Body of pancreas (tissue), 4 donors: Measurements from ENCODE around the gene CEACAM1. TPM values are rescaled to one million over a fixed set of nuclear protein-coding genes. Genes with fewer than 3 reads are reported as not detected.
"Not testable (repeated sequence)": the region's sequence is repeated elsewhere in the genome, so short reads cannot be mapped to it uniquely, and the experiment has no call there.

Experiments
- ATAC-seq: fragments of 150-250 bp; one replicate; pipeline ENCODE4 v1.9.1; 2016
- DNase-seq, 4 donors: peaks; one replicate each; pipeline ENCODE4 v3.0.0-alpha.2; 2019
- H3K27ac ChIP-seq, 4 donors: fragments of 200-600 bp; sonication (generic); 1 replicate in 3 of 4; 2 replicates in 1 of 4; pipeline versions ENCODE4 v1.5.1 to v1.6.1; 2016 to 2019; ENCODE audit warnings: mild to moderate bottlenecking in 1 of 4, mixed read lengths in 1 of 4, moderate library complexity in 1 of 4
- H3K27me3 ChIP-seq, 2 donors: fragments of 200-600 bp; sonication (generic); one replicate each; pipeline ENCODE4 v1.6.0; 2016; ENCODE audit warnings: mild to moderate bottlenecking in 1 of 2
- H3K36me3 ChIP-seq, 2 donors: fragments of 200-600 bp; sonication (generic); replicated peaks in 1 of 2; 2 replicates each; pipeline ENCODE4 v1.5.1; 2016; ENCODE audit warnings: low read depth in 2 of 2; ENCODE audit not compliant: insufficient read depth in 1 of 2
- H3K4me1 ChIP-seq: fragments of 200-600 bp; sonication (generic); one replicate; pipeline ENCODE4 v1.6.0; 2016
- H3K4me3 ChIP-seq, 2 donors: fragments of 200-600 bp; sonication (generic); 1 replicate in 1 of 2; 2 replicates in 1 of 2; pipeline ENCODE4 v1.5.1; 2016 to 2019
- H3K9me3 ChIP-seq, 3 donors: fragments of 200-600 bp; sonication (generic); 1 replicate in 2 of 3; 2 replicates in 1 of 3; pipeline ENCODE4 v1.5.1; 2016
- POLR2A ChIP-seq, 3 donors: fragments of 450-650 bp; IDR thresholded peaks; one replicate each; pipeline ENCODE4 v1.6.1; 2016; ENCODE audit warnings: antibody characterized with exemption in 3 of 3, mild to moderate bottlenecking in 2 of 3
- WGBS, 2 donors: methylation state at CpG; one replicate each; pipeline ENCODE4 v1.1.5; 2017; 5-methylcytosine and 5-hydroxymethylcytosine counted together
- intact Hi-C: fragments of 100-400 bp; cut with DNase I; formaldehyde crosslinking; loops from one replicate; pipeline ENCODE4 v1.15.1; 2023
- total RNA-seq, 2 donors: library from RNA; depleted of rRNA; stranded (reverse); fragments of >200 nt; gene quantifications; one replicate each; pipeline ENCODE4 v1.1.0, GENCODE V29; 2016
- TF ChIP-seq, protein P1 (sequence below), 7 experiments: fragments of 450-650 bp in 4 of 7; fragments of 200-600 bp in 3 of 7; sonication (generic) in 3 of 7; IDR thresholded peaks; one replicate each; pipeline ENCODE4 v1.5.1; 2016 to 2019; ENCODE audit warnings: antibody characterized with exemption in 7 of 7

Gene CEACAM1
- total RNA-seq, 2 donors from 2014 or later = 1.8 to 2.3 TPM

DNA sequence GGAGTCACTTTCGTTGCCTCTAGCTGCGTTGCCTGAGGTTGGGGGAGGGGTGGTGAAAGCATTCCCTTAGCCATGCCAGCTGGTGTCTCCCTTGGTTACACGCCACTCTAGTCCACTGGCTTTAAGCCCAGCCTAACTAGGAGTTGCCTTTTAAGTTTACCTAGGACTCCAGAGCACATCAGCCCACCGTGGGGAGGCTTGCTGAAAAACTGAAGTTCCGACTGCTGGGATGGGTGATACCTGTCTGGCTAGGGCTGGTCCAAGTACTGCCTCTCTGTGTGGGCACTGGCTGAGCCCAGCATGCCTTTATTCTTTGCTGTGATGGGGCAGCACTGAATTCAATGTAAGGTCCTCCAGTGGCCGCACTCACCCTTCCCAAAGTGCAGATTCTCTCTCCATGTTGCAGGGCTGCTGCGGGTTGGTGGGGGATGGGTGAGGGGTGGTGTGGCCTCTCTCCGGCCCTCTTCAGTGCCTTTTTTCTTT, 11.8 kb upstream of the CEACAM1 start:
- ATAC-seq (no peak), DNase-seq (no peak)
- H3K36me3 ChIP-seq = no peaks in the 10 kb centered on the region
- intact Hi-C loops = no loop called here
- H3K27me3 ChIP-seq = no peaks in the 10 kb centered on the region
- H3K4me3 ChIP-seq = no peak overlapping the region
- H3K9me3 ChIP-seq = no peaks in the 10 kb centered on the region
- H3K4me1 ChIP-seq = no peaks in the 10 kb centered on the region
- no peak for TF ChIP-seq POLR2A (IDR thresholded peaks at IDR 0.05)
- TF ChIP-seq, protein P1, sequence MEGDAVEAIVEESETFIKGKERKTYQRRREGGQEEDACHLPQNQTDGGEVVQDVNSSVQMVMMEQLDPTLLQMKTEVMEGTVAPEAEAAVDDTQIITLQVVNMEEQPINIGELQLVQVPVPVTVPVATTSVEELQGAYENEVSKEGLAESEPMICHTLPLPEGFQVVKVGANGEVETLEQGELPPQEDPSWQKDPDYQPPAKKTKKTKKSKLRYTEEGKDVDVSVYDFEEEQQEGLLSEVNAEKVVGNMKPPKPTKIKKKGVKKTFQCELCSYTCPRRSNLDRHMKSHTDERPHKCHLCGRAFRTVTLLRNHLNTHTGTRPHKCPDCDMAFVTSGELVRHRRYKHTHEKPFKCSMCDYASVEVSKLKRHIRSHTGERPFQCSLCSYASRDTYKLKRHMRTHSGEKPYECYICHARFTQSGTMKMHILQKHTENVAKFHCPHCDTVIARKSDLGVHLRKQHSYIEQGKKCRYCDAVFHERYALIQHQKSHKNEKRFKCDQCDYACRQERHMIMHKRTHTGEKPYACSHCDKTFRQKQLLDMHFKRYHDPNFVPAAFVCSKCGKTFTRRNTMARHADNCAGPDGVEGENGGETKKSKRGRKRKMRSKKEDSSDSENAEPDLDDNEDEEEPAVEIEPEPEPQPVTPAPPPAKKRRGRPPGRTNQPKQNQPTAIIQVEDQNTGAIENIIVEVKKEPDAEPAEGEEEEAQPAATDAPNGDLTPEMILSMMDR (IDR thresholded peaks at IDR 0.05) = no peak
- no peak overlapping the region for H3K27ac ChIP-seq
- WGBS, 2 donors = 67 to 69% methylated on average over 7 to 8 of the region's 8 CpGs

- no peak overlapping the region for H3K27ac ChIP-seq
- no peaks in the 10 kb centered on the region for H3K27me3 ChIP-seq
- H3K4me1 ChIP-seq = no peaks in the 10 kb centered on the region
- no peak overlapping the region for H3K4me3 ChIP-seq
- H3K36me3 ChIP-seq = no peaks in the 10 kb centered on the region
- no peaks in the 10 kb centered on the region for H3K9me3 ChIP-seq
- intact Hi-C loops = no loop called here
- ATAC-seq (no peak), DNase-seq (no peak)
- TF ChIP-seq POLR2A (IDR thresholded peaks at IDR 0.05) = no peak
- TF ChIP-seq, protein P1 (IDR thresholded peaks at IDR 0.05) = no peak
- WGBS, 2 donors = 85 to 90% methylated on average over 4 to 7 of the region's 7 CpGs
These were observed 10.8 kb upstream of the CEACAM1 start for GRCh38 chr19:42538841-42539709.

GRCh38 chr19:42535276-42535675, 7.0 kb upstream of the CEACAM1 start:
- not testable (repeated sequence) for ATAC-seq, H3K4me1 ChIP-seq, H3K27me3 ChIP-seq

DNA sequence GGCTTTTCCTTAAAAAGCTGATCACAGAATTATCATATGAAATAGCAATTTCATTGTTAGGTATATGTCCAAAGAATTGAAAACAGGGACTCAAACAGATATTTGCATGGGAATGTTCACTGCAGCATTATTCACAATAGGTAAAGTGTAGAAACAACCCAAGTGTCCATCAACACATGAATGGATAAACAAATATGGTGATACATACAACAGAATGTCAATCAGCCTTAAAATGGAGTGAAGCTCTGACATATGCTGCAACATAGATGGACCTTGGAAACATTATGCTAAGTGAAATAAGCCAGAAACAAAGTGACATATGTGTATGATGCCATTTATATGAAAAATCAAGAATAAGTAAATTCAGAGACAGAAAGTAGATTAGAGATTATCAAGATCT, 6.1 kb upstream of the CEACAM1 start:
- no peak overlapping the region for H3K4me3 ChIP-seq
- H3K9me3 ChIP-seq = no peaks in the 10 kb centered on the region
- no peak for ATAC-seq
- H3K27me3 ChIP-seq = no peaks in the 10 kb centered on the region
- H3K4me1 ChIP-seq = no peaks in the 10 kb centered on the region
- no peak for DNase-seq
- no peak for TF ChIP-seq POLR2A (IDR thresholded peaks at IDR 0.05)
- TF ChIP-seq, protein P1 (IDR thresholded peaks at IDR 0.05) = no peak
- H3K36me3 ChIP-seq = no peaks in the 10 kb centered on the region
- no peak overlapping the region for H3K27ac ChIP-seq
- intact Hi-C loops = no loop called here

More at GRCh38 chr19:42535276-42535675, 7.0 kb upstream of the CEACAM1 start:
- WGBS, 2 donors = 52 to 53% methylated on average over 2 of the region's 2 CpGs
- intact Hi-C loops, H3K4me3 ChIP-seq, H3K9me3 ChIP-seq, DNase-seq, H3K27ac ChIP-seq, H3K36me3 ChIP-seq: not testable (repeated sequence)

GRCh38 chr19:42532891-42533290, 4.6 kb upstream of the CEACAM1 start:
- H3K9me3 ChIP-seq = no peaks in the 10 kb centered on the region
- H3K27ac ChIP-seq = no peak overlapping the region
- TF ChIP-seq, protein P1 (IDR thresholded peaks at IDR 0.05) = no peak
- no peak for TF ChIP-seq POLR2A (IDR thresholded peaks at IDR 0.05)
- ATAC-seq = no peak
- DNase-seq = no peak
- intact Hi-C loops = no loop called here
- WGBS, 2 donors = 82% methylated on average over 2 of the region's 2 CpGs
- peaks cover 7% of the 10 kb centered on the region for H3K4me1 ChIP-seq
- no peaks in the 10 kb centered on the region for H3K27me3 ChIP-seq
- H3K36me3 ChIP-seq = no peaks in the 10 kb centered on the region
- H3K4me3 ChIP-seq = no peak overlapping the region
